OCI-LY7 (cell line): ENCODE data around the gene UBE2M.

Experiments used
- EZH2phosphoT487 ChIP-seq: fragments of 200-600 bp; sonication (generic); IDR thresholded peaks from 2 replicates; pipeline ENCODE4 v1.6.1; 2018; ENCODE audit warnings: low read depth, borderline replicate concordance, mild to moderate bottlenecking, mixed run types, antibody characterized with exemption, low read length, moderate library complexity, mixed read lengths
- TF ChIP-seq, protein P1 (sequence below): fragments of 200-600 bp; sonication (generic); conservative IDR thresholded peaks from 2 replicates; pipeline ENCODE4 v1.5.1; 2014; ENCODE audit warnings: mild to moderate bottlenecking, antibody characterized with exemption, low read length, moderate library complexity, mixed read lengths

GRCh38 chr19:58546019-58546530 lies 12.3 kb downstream of the UBE2M start:
- TF ChIP-seq, protein P1, sequence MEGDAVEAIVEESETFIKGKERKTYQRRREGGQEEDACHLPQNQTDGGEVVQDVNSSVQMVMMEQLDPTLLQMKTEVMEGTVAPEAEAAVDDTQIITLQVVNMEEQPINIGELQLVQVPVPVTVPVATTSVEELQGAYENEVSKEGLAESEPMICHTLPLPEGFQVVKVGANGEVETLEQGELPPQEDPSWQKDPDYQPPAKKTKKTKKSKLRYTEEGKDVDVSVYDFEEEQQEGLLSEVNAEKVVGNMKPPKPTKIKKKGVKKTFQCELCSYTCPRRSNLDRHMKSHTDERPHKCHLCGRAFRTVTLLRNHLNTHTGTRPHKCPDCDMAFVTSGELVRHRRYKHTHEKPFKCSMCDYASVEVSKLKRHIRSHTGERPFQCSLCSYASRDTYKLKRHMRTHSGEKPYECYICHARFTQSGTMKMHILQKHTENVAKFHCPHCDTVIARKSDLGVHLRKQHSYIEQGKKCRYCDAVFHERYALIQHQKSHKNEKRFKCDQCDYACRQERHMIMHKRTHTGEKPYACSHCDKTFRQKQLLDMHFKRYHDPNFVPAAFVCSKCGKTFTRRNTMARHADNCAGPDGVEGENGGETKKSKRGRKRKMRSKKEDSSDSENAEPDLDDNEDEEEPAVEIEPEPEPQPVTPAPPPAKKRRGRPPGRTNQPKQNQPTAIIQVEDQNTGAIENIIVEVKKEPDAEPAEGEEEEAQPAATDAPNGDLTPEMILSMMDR: no peak
- TF ChIP-seq EZH2phosphoT487: no peak
